ENCODE measurements around the gene KLRC1. TPM values are rescaled to one million over a fixed set of nuclear protein-coding genes. Genes with fewer than 3 reads are reported as not detected.

Gene KLRC1
- not detected for total RNA-seq (2021; ENCODE audit: unreplicated experiment)
- polyA plus RNA-seq (2012): not detected in 2 replicates
- percentile 6 among the genes with signal in this experiment for Bru-seq, nascent RNA
- percentile 14 among the genes with signal in this experiment for BruChase-seq, experiment 1, labeled RNA remaining after a 6-hour chase
- percentile 10 among the genes with signal in this experiment for BruChase-seq, experiment 2, labeled RNA remaining after a 2-hour chase
- long read RNA-seq: 0 reads

DNA sequence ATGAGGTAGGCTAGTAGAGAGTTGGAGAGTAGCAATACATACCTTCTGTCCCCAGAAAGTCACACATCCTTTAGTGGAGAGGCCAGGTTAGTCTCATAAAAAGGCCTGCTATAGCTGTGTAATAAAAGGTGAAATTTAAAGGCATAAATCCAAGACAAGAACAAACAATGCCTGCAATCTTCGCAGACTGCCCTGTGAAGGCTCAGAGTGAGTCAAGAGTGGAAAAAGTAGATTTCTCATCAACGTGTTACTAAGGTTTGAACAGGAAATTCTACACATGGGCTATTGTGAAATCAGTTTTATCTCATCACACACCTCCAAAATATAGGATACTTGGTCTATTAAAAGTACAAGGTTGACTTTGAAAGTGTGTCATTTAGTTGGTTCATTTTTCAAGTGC is at the start of gene KLRC1:
KLRC1 (minus strand) TSS at position 222 of the 400 bp plus-strand sequence. CDS start 2,221 bp downstream, outside the sequence.
- Histone ChIP-seq H2AFZ (ENCODE audit: low read depth, low read length, poor library complexity, severe bottlenecking) (peak within 1 kb of the TSS; percentile 40), H3K4me3 (replicated peaks in 1 of 2; ENCODE audit: low read depth in 1 of 2, low read length in 2 of 2) (no peak within 1 kb of the TSS), H3K9ac (ENCODE audit: low read length) (no peak within 1 kb of the TSS), H3K9me2 (ENCODE audit: insufficient read depth) (no peaks in the 10 kb centered on the region), H3K9me3 (ENCODE audit: control insufficient read depth in 1 of 2, insufficient read depth in 1 of 2, low read depth in 1 of 2, low read length in 2 of 2) (0 out of 4 replicates have a peak, but pooled peaks cover 4 to 6% of the 10 kb centered on the region in 2 experiments), H4K20me1 (ENCODE audit: insufficient read depth) (no peaks in the 10 kb centered on the region), H3K4me2 (ENCODE audit: low read length) (no peak within 1 kb of the TSS), H3K79me2 (ENCODE audit: insufficient read depth, low read length) (no peaks in the 10 kb centered on the region), H3K36me3 (ENCODE audit: control insufficient read depth in 1 of 2, insufficient read depth in 2 of 2, low read length in 2 of 2) (no peaks in the 10 kb centered on the region), H3K27ac (ENCODE audit: low read depth, low read length) (no peak within 1 kb of the TSS), H3K27me3 (ENCODE audit: insufficient read depth, low read length) (no peaks in the 10 kb centered on the region), H3K4me1 (ENCODE audit: control insufficient read depth in 1 of 2, insufficient read depth in 2 of 2, low read length in 2 of 2) (no peaks in the 10 kb centered on the region)
- TF ChIP-seq, protein P1, sequence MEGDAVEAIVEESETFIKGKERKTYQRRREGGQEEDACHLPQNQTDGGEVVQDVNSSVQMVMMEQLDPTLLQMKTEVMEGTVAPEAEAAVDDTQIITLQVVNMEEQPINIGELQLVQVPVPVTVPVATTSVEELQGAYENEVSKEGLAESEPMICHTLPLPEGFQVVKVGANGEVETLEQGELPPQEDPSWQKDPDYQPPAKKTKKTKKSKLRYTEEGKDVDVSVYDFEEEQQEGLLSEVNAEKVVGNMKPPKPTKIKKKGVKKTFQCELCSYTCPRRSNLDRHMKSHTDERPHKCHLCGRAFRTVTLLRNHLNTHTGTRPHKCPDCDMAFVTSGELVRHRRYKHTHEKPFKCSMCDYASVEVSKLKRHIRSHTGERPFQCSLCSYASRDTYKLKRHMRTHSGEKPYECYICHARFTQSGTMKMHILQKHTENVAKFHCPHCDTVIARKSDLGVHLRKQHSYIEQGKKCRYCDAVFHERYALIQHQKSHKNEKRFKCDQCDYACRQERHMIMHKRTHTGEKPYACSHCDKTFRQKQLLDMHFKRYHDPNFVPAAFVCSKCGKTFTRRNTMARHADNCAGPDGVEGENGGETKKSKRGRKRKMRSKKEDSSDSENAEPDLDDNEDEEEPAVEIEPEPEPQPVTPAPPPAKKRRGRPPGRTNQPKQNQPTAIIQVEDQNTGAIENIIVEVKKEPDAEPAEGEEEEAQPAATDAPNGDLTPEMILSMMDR (IDR thresholded peaks at IDR 0.05 in 2 of 3, conservative IDR thresholded peaks at IDR 0.05 in 1 of 3; ENCODE audit: borderline replicate concordance in 1 of 3, insufficient read depth in 1 of 3, low read depth in 2 of 3, low read length in 2 of 3): no peak
- ChIA-PET POLR2A (no interaction called here), CTCF (no interaction called here), RAD21 (ENCODE audit: low non-redundant PET in 1 of 2, low total read pairs in 2 of 2, uncharacterized antibody in 2 of 2, unreplicated experiment in 2 of 2) (no interaction called here)
- no TSS peak for BruUV-seq (replicated peaks)
- no peak for ATAC-seq
- no peak for DNase-seq (ENCODE audit: low read depth, low spot score)
- intact Hi-C loops (cut with micrococcal nuclease): loop anchor here (10.0 kb wide), 1 partner anchor 48 kb away; the partner anchor contains the start of gene KLRC4

GRCh38 chr12:10501030-10501429 is 47.9 kb upstream of the KLRC1 start:
- CTCF ChIA-PET: no interaction called here
- H3K9me3 ChIP-seq (ENCODE audit: control insufficient read depth in 1 of 2, insufficient read depth in 1 of 2, low read depth in 1 of 2, low read length in 2 of 2): 0 out of 4 replicates have a peak, but pooled peaks cover 0 to 3% of the 10 kb centered on the region in 2 experiments
- no peak overlapping the region for H3K4me2 ChIP-seq (ENCODE audit: low read length)
- H3K4me1 ChIP-seq (ENCODE audit: control insufficient read depth in 1 of 2, insufficient read depth in 2 of 2, low read length in 2 of 2): no peaks in the 10 kb centered on the region
- TF ChIP-seq RAD21 (IDR thresholded peaks at IDR 0.05; ENCODE audit: low read depth): peak; percentile 80
- TF ChIP-seq SRF (IDR thresholded peaks at IDR 0.05; ENCODE audit: low read depth): no peak
- TF ChIP-seq, protein P1 (IDR thresholded peaks at IDR 0.05 in 2 of 3, conservative IDR thresholded peaks at IDR 0.05 in 1 of 3; ENCODE audit: borderline replicate concordance in 1 of 3, insufficient read depth in 1 of 3, low read depth in 2 of 3, low read length in 2 of 3): peak in 2 of 3 experiments; percentile 33 to 60; a peak in 3 of 6 replicates
- no peaks in the 10 kb centered on the region for H3K36me3 ChIP-seq (ENCODE audit: control insufficient read depth in 1 of 2, insufficient read depth in 2 of 2, low read length in 2 of 2)
- H3K4me3 ChIP-seq (replicated peaks in 1 of 2; ENCODE audit: low read depth in 1 of 2, low read length in 2 of 2): no peak overlapping the region
- DNase-seq (ENCODE audit: low read depth, low spot score): peak; percentile 2
- no TSS peak for BruUV-seq (replicated peaks)
- H3K9ac ChIP-seq (ENCODE audit: low read length): no peak overlapping the region
- H4K20me1 ChIP-seq (ENCODE audit: insufficient read depth): no peaks in the 10 kb centered on the region
- no peaks in the 10 kb centered on the region for H3K79me2 ChIP-seq (ENCODE audit: insufficient read depth, low read length)
- peak overlapping the region; percentile 80 for H2AFZ ChIP-seq (ENCODE audit: low read depth, low read length, poor library complexity, severe bottlenecking)
- H3K27me3 ChIP-seq (ENCODE audit: insufficient read depth, low read length): no peaks in the 10 kb centered on the region
- H3K27ac ChIP-seq (ENCODE audit: low read depth, low read length): no peak overlapping the region
- POLR2A ChIA-PET: no interaction called here
- ATAC-seq: no peak
- RAD21 ChIA-PET (ENCODE audit: low non-redundant PET in 1 of 2, low total read pairs in 2 of 2, uncharacterized antibody in 2 of 2, unreplicated experiment in 2 of 2): no interaction called here
- H3K9me2 ChIP-seq (ENCODE audit: insufficient read depth): no peaks in the 10 kb centered on the region
- intact Hi-C loops (cut with micrococcal nuclease): loop anchor here (1.0 to 2.0 kb wide), 2 partner anchors 170 to 266 kb away; no protein-coding TSS in a partner anchor

Measured in HCT116 (cell line).